Endothelial cell of umbilical vein (primary cell): Measurements from ENCODE around the gene COMT. TPM values are rescaled to one million over a fixed set of nuclear protein-coding genes. Genes with fewer than 3 reads are reported as not detected.

Experiments used
- BruUV-seq: library from RNA; stranded (reverse); fragments of 400-500 nt; replicated peaks from 2 replicates; lab custom pipeline; 2021; lab: Mats Ljungman, UMichigan
- CTCF ChIA-PET: fragments of 300-600, 350-600 bp; sonication (Branson Sonifier 250); formaldehyde crosslinking; loops from one replicate; lab custom pipeline; 2021; ENCODE audit warnings: antibody characterized with exemption, inconsistent platforms; lab: Charles Lee
- POLR2A ChIA-PET: fragments of 300-600, 350-600 bp; sonication (Branson Sonifier 250); formaldehyde crosslinking; loops from one replicate; lab custom pipeline; 2021; ENCODE audit warnings: antibody characterized with exemption, inconsistent platforms; lab: Charles Lee
- DNase-seq: peaks from one replicate; pipeline ENCODE4 v3.0.0-alpha.2; 2011; ENCODE audit warnings: low read depth, low spot score
- FAIRE-seq: peaks from 2 replicates; lab custom pipeline; 2011; peaks lifted over from hg19 to GRCh38; lab: Jason Lieb, UNC
- H2AFZ ChIP-seq: 2 replicates; pipeline ENCODE4 v1.6.0; 2012; ENCODE audit warnings: low read depth, low read length, control low read depth, inconsistent platforms
- H3K27ac ChIP-seq: 2 replicates; pipeline ENCODE4 v1.5.1; 2011; ENCODE audit warnings: low read depth, mild to moderate bottlenecking, control low read depth, low read length, moderate library complexity; ENCODE audit not compliant: insufficient read depth
- H3K27me3 ChIP-seq, 2 experiments: 2 replicates each; pipeline versions ENCODE4 v1.6.0 to v1.6.1; 2011; ENCODE audit warnings: low read length in 2 of 2, mixed read lengths in 1 of 2; ENCODE audit not compliant: control insufficient read depth in 2 of 2, insufficient read depth in 2 of 2
- H3K36me3 ChIP-seq, 2 experiments: 2 replicates in 1 of 2; 3 replicates in 1 of 2; pipeline ENCODE4 v1.5.1; 2011; ENCODE audit warnings: low read length in 2 of 2, mild to moderate bottlenecking in 1 of 2, moderate library complexity in 1 of 2; ENCODE audit not compliant: control insufficient read depth in 2 of 2, insufficient read depth in 2 of 2; ENCODE audit errors: extremely low read depth in 1 of 2
- H3K4me1 ChIP-seq: 3 replicates; pipeline ENCODE4 v1.5.1; 2011; ENCODE audit warnings: mild to moderate bottlenecking, low read length; ENCODE audit not compliant: control insufficient read depth, insufficient read depth; ENCODE audit errors: extremely low read depth
- H3K4me2 ChIP-seq: 2 replicates; pipeline ENCODE4 v1.6.1; 2011; ENCODE audit warnings: low read length, control low read depth, mixed read lengths; ENCODE audit not compliant: insufficient read depth
- H3K4me3 ChIP-seq, 3 experiments: fragments of 200-600 bp in 1 of 3; sonication (generic), shearing (Covaris generic) in 1 of 3; replicated peaks in 1 of 3; 2 replicates each; pipeline ENCODE4 v1.5.1; 2011 to 2016; ENCODE audit warnings: control low read depth in 3 of 3, low read length in 3 of 3, mild to moderate bottlenecking in 2 of 3, inconsistent platforms in 1 of 3, low read depth in 1 of 3, moderate library complexity in 1 of 3; ENCODE audit not compliant: insufficient read depth in 1 of 3
- H3K79me2 ChIP-seq: 2 replicates; pipeline ENCODE4 v1.6.0; 2012; ENCODE audit warnings: low read length, inconsistent platforms; ENCODE audit not compliant: control insufficient read depth, insufficient read depth
- H3K9ac ChIP-seq: replicated peaks from 2 replicates; pipeline ENCODE3; 2011; ENCODE audit warnings: low read length, control low read depth; ENCODE audit not compliant: insufficient read depth; ENCODE audit errors: extremely low read depth
- H3K9me1 ChIP-seq: replicated peaks from 3 replicates; pipeline ENCODE4 v1.6.0; 2011; ENCODE audit warnings: mild to moderate bottlenecking, low read length; ENCODE audit not compliant: control insufficient read depth, insufficient read depth; ENCODE audit errors: extremely low read depth
- H3K9me3 ChIP-seq: replicated peaks from 2 replicates; pipeline ENCODE4 v1.5.1; 2012; ENCODE audit warnings: low read length, inconsistent platforms; ENCODE audit not compliant: control insufficient read depth, insufficient read depth
- H4K20me1 ChIP-seq: replicated peaks from 2 replicates; pipeline ENCODE3; 2011; ENCODE audit warnings: mild to moderate bottlenecking, low read length; ENCODE audit not compliant: control insufficient read depth, insufficient read depth; ENCODE audit errors: extremely low read depth
- GATA2 ChIP-seq: IDR thresholded peaks from 2 replicates; pipeline ENCODE4 v1.7.0; 2011; ENCODE audit warnings: low read depth, mild to moderate bottlenecking, moderate library complexity, mixed read lengths, low read length; ENCODE audit not compliant: insufficient read length, insufficient read depth
- MAX ChIP-seq: IDR thresholded peaks from 2 replicates; pipeline ENCODE4 v1.6.1; 2011; ENCODE audit not compliant: insufficient read depth, insufficient read length
- POLR2A ChIP-seq: IDR thresholded peaks from 2 replicates; pipeline ENCODE4 v1.6.1; 2012; ENCODE audit warnings: low read depth, mild to moderate bottlenecking, control low read depth, low read length
- dilution Hi-C: fragments of 300-500 bp; cut with MboI; formaldehyde crosslinking; loops from one replicate; pipeline ENCODE4 v1.15.0; 2019; ENCODE audit warnings: low sequenced_read_pairs; ENCODE audit not compliant: extremely low pct_ligation_motif_present
- intact Hi-C: fragments of 100-400 bp; cut with micrococcal nuclease; formaldehyde crosslinking; loops from one replicate; pipeline ENCODE4 v1.10.0; 2022
- polyA plus RNA-seq, 4 experiments: library from polyadenylated mRNA; depleted of rRNA in 3 of 4; stranded (reverse) in 3 of 4; unstranded in 1 of 4; fragments of >200 nt; gene quantifications; 2 replicates each; pipeline versions ENCODE4 v1.2.1 to v1.2.3, GENCODE V29; 2011 to 2012; ENCODE audit warnings: missing spikeins in 1 of 4
- total RNA-seq: library from RNA; stranded (reverse); gene quantifications from 2 replicates; pipeline ENCODE4 v1.2.3, GENCODE V29; 2021

Gene COMT
- total and polyA plus RNA-seq, 2 donors (not counting 3 experiments of a cell fraction or from before 2014, with no cell fraction given), result 221 to 537 TPM

- POLR2A ChIA-PET, result no interaction called here
- Histone ChIP-seq H3K4me1 (peaks cover 20% of the 10 kb centered on the region), H3K36me3 (no peaks in the 10 kb centered on the region), H4K20me1 (no peaks in the 10 kb centered on the region), H3K9me1 (no peaks in the 10 kb centered on the region), H3K4me2 (no peak overlapping the region), H3K79me2 (peaks cover 14% of the 10 kb centered on the region), H3K27me3 (no peaks in the 10 kb centered on the region), H3K4me3 (no peak overlapping the region), H2AFZ (no peak overlapping the region), H3K9ac (no peak overlapping the region), H3K27ac (no peak overlapping the region), H3K9me3 (no peaks in the 10 kb centered on the region)
- CTCF ChIA-PET, result interaction anchor here (1.6 kb wide), 1 partner anchor 17 kb away, joined by 4 read pairs; no protein-coding TSS in a partner anchor
- FAIRE-seq (no peak), DNase-seq (no peak)
- dilution Hi-C loops (no loop called here), intact Hi-C loops (no loop called here)
- BruUV-seq, result no TSS peak
- TF ChIP-seq POLR2A (no peak), GATA2 (no peak)
Observed at GRCh38 chr22:19936513-19936912, 5.1 kb upstream of the COMT start.

GRCh38 chr22:19937616-19938473 is 3.7 kb upstream of the COMT start:
- Histone ChIP-seq H3K9me3 (no peaks in the 10 kb centered on the region), H3K36me3 (no peaks in the 10 kb centered on the region), H2AFZ (no peak overlapping the region), H3K4me3 (no peak overlapping the region), H3K79me2 (peaks cover 26% of the 10 kb centered on the region), H4K20me1 (no peaks in the 10 kb centered on the region), H3K9ac (no peak overlapping the region), H3K4me1 (peaks cover 29% of the 10 kb centered on the region), H3K9me1 (no peaks in the 10 kb centered on the region), H3K27ac (no peak overlapping the region), H3K27me3 (no peaks in the 10 kb centered on the region), H3K4me2 (no peak overlapping the region)
- TF ChIP-seq GATA2 (peak; percentile 6), MAX (no peak)
- no TSS peak for BruUV-seq
- dilution Hi-C loops, result no loop called here
- ChIA-PET CTCF (interaction anchor here (0.6 to 2.3 kb wide), 4 partner anchors 10 to 28 kb away, joined by 3 to 6 read pairs (median 4); no protein-coding TSS in a partner anchor), POLR2A (no interaction called here)
- FAIRE-seq (no peak), DNase-seq (peak; percentile 41)
- intact Hi-C loops, result no loop called here
